Stimulated activated CD8-positive, alpha-beta memory T cell treated with anti-CD3 and anti-CD28 coated beads, Interleukin-15, amount 100 ng/mL, for 1 hour (primary cell): ENCODE measurements around the gene VAT1.
A peak's percentile ranks its signal among the peaks of the same experiment; 100 is the strongest.
"Not testable (repeated sequence)": the region's sequence is repeated elsewhere in the genome, so short reads cannot be mapped to it uniquely, and the experiment has no call there.

Experiments
- DNase-seq: peaks from one replicate; pipeline ENCODE4 v3.0.0-alpha.2; 2020; ENCODE audit warnings: low read depth

Gene VAT1

DNA sequence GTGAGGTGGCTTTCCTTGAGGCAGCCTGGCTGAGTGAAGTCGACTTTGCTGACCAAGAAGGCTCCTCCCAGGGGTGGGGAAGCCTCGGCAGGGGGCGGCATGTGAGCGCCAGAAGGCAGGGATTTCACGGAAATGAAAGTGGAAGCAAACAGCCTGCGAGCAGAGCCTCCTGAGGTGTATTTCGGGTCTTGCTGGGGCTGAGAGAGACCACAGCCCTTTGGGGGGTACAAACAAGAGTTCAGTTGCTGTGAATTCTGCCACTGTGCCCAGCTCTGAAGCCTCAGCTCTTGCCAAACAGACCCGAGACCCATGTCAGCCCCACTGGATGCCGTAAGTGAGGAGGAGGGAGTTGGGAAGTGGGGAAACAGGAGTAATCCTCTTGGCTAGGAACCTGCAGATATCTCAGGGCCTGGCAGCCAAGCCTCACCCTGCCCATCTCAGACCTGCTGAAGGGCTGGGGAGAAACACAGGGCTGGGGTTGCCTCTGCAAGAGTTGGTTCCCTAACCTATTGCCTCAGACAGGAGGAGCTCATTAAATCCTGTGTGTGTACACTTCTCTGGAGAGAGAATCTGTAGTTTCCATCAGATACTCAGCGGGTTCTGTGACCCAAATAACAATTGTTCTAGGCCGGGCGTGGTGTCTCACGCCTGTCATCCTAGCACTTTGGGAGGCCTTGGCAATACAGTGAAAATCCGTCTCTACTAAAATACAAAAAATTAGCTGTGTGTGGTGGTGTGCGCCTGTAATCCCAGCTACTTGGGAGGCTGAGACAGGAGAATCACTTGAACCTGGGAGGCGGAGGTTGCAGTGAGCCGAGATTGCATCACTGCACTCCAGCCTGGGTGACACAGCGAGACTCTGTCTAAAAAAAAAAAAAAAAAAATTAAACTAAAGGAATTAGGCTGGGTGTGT lies 15.3 kb downstream of the VAT1 start, which contains the start of gene IFI35:
Gene IFI35 (plus strand): TSS at position 146 of the 913 bp plus-strand sequence. CDS start 164 bp downstream, at position 310.
- peak; percentile 76 for DNase-seq

DNA sequence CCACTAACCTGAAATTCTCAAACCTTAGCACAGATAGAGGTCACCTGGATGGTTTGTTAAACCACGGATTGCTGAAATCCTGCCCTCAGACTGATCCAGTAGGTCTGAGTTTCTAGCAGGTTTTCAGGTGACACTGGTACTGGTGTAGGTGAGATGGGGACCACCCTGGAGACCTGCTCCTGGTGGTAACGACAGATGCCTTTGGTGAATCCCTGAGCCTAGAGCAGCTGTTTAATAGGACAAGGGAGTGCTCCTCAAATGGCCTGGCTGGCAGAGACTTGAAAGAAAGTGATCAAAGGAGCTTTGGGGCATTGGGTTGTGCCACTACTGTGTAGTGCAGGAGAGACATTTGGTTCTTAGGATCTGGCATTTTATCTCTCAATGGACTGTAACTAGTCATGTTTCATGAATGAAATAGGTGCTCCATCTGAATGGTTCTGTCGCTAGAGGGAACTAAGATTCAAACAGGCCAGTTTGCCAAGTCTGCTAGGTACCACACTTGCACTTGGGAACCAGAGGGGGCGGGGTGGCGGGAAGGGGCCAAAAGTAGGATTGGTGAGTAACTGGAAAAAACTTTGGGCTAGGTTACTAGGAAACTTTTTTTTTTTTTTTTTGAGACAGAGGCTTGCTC lies 18.5 kb downstream of the VAT1 start:
- DNase-seq = no peak

DNA sequence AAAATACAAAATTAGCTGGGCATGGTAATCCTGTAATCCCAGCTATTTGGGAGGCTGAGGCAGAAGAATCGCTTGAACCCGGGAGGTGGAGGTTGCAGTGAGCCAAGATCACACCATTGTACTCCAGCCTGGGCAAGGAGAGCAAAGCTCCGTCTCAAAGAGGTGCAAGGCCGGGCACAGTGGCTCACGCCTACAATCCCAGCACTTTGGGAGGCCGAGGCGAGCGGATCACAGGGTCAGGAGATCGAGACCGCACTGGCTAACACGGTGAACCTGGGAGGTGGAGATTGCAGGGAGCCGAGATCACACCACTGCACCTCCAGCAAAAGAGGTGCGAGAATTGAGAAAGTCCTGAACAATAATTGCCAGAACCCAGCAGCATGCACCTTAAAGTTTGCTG lies 21.3 kb downstream of the VAT1 start:
- not testable (repeated sequence) for DNase-seq

DNA sequence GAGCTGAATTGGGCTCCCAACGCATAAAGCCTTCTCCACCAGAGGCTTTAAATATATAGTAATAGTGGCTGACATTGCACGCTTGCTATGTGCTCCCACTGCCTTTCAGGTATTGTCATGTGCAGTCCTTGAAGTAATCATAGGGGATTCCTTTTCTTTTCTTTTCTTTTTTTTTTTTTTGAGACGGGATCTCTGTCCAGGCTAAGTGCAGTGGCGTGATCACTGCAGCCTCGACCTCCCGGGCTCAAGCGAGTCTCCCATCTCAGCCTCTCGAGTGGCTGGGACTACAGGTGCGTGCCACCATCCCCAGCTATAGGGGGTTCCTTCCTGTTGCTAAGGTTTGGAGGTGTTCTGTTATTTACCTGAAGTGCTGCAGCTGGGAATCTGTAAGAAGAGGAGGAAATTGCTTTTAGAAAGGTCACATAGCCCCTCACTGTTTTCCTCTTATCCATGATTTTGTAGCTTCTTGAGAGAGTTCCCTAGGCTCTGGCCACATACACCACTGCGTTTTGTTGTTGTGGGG lies 23.1 kb downstream of the VAT1 start:
- DNase-seq = no peak

DNA sequence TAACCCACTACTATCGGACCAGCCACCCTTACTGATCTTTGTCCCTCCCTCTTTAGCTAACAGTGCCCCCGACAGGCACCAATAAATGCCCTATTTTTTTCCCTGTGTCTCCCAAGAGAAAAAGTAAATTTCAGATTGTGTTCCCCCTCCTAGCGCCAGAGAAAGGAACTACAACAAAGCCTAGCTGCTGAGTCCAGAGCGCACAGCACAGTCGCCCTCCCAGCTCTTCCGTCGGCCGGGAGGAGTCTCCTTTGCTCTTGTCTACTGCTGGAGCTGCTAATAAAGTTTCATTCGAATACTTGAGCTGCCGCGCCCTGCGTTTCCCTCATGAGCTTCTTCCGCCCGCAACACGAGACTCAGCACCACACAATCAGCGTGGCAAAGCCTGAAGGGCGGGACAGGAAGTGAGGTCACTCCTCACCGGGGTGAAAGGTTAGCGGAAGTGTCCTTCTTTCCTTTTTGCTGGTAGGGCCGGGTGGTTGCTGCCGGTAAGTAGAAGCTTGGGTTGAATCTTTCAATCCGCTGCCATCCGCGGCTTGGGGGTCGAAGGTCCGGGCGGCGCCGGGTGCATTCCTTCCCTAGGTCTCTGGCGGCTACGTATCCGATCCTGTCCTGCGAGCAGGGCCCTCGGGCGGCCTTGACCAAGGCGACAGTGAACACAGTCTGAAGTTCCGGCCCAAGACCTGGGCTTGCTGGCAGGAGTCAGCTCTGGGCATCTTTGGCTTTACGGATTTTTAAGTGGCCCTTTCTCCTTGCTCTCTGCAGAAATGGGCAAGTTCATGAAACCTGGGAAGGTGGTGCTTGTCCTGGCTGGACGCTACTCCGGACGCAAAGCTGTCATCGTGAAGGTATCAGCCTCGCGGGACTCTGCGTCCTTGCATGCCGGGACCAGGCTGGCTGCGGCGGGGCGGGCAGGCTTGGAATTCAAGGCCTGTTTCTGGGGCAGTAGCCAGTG lies 23.9 kb downstream of the VAT1 start, which contains the start of gene RPL27:
Gene RPL27 (plus strand): TSS at position 436 of the 955 bp plus-strand sequence. CDS start 332 bp downstream, at position 768.
- peak; percentile 98 for DNase-seq

DNA sequence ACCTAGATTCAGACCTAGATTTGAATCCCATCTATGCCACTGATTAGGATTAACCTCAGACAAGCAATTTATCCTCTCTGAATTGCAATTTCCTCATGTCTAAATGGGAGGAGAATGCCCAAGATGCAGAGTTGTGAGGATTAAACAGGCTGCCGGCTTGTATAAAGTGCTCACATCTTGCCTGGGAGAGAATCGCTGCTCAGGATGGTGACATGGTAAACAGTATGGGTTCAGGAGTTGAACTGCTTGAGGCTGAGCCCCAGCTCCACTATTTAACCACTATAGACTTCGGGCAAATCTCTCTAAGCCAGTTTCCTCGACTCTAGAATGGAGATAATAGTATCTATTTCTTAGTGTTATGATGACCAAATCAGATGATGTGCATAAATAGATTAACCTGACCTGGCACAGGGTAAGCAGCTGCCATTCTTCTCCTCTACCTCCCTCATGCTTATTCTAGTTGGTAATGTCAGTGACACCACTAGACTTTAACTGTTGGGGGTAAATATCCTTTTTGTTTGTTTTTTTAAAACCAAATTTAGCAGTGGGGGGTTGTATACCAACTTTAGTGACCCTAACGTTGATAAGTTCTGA lies 24.7 kb downstream of the VAT1 start:
- no peak for DNase-seq

DNA sequence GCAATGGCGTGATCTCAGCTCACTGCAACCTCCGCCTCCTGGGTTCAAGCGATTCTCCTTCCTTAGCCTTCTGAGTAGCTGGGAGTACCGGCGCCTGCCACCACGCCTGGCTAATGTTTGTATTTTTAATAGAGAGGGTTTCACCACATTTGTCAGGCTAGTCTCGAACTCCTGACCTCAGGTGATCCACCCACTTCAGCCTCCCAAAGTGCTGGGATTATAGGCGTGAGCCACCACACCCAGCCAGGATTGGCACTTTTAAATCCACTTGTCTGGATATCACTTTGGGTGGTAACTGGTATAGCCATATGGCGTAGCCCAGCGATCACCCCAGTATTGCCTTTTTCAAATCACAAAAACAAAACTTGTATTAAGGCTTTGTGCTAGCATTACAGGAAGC lies 28.3 kb downstream of the VAT1 start:
- DNase-seq = not testable (repeated sequence)

DNA sequence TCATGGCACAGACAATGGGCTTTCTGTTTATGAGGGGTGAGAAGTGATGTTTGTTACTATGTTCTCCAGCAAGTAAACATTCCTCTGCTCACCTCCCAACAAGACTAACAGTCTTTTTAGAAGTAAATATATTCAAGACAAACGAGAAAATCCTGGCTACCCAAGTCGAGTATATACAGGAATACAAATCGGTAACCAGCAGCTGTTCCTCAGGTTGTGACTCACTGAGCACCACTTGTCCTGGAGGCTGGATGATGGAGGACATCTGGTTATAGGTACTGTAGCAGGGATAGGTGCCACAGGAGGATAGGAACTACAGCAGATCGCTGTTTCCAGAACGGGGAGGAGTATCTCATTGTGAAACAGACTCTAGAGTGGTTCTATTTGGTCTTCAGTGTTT lies 29.3 kb downstream of the VAT1 start:
- no peak for DNase-seq

DNA sequence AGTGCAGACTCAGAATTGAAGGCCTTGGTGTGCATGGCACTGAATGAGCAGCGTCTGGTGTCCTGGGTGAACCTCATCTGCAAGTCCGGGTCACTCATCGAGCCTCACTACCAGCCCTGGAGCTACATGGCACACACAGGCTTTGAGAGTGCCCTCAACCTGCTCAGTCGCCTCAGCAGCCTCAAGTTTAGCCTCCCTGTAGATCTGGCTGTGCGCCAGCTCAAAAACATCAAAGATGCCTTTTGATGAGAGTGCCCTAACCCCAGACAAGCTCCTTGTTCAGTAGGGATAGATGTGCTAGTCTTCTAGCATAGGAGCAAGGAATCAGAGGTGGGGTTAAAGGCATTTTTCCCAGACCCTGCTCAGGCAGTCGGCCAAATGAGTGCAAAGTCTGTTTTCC lies 30.7 kb downstream of the VAT1 start:
- DNase-seq = no peak

DNA sequence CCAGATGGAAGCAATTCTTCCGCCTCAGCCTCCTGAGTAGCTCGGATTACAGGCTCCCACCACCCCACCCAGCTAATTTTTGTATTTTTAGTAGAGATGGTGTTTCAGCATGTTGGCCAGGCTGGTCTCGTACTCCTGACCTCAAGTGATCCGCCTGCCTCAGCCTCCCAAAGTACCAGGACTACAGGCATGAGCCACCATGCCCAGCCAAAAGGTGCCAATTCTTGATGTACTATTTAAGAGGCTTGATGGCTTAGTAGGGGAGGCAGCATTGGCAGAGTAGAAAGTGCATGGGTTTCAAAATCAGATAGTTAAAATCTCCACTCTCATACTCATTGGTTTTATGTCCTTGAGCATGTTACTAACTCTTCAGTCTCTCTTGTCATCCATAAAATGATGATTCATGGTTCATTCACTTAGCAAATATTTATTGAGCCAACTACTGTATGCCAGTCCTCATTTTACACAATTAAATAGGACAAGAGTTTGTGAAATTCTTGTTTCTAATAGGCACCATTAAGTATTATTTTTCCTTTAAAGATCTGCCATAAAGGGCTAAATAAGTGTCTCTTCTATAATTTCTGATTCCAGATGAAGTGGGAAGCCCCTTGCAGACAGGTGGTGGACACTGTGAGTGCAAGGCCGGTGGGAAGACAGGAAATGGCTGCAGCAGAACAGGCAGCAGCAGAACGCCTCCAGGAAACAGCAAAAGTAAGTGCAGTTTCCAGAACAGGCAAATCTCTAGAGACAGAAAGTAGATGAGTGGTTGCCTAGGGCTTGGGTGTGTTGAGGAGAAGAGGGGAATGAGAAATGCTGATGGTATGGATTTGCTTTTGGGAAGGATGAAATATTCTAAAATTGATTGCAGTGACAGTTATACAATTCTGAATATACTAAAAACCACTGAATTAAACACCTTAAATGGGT lies 32.2 kb downstream of the VAT1 start:
- DNase-seq = no peak

DNA sequence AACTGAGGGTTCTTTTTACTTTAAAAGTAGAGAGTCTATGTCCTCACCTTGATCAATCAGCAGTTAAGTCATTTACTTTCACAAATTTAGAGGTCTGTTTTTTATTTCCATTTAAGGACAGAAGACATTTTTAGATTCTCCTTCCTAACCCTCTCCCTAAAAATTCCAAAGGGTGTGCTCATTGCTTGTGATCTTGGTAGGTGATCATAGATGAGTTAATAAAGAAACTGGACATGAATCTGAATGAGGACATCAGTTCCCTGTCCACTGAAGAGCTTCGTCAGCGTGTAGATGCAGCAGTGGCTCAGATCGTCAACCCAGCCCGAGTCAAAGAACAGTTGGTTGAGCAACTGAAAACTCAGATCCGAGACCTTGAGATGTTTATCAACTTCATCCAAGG lies 33.0 kb downstream of the VAT1 start:
- DNase-seq = no peak

DNA sequence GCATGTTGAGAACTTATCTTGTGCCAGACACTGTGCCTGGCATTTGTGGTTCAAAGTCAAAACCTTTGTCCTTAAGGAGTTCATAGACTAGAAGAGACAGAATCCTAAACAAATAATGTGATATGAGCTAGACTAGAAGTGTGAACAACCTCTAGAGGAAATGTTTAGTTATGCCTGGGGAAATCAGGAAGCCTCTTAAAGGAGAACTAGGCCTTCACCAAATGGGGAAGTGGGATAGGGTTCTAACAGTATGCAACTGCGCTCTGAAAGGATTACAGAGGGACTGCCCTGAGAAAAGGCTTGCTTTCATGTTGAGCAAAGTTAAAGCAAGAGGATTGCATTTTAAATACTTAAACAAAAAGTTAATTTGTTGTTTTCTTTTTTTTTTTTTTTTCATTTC lies 37.0 kb downstream of the VAT1 start:
- no peak for DNase-seq

DNA sequence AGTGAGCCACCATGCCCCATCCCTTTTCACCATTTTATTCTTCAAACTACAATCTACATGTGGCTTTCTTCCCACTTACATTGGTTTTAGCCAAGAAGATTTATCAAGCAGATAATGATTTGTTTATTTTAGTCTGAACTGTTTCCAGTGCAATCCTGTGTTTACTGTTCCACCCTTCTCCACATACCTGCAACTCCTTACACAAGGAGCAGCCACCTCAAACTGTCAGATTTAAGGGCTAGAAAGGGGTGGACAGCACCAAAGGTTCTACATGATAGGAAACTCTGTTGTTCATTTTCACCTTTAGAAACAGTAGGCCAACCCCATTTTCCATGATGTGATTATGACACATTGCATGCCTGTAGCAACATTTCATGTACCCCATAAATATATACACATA lies 39.9 kb downstream of the VAT1 start:
- DNase-seq = no peak

DNA sequence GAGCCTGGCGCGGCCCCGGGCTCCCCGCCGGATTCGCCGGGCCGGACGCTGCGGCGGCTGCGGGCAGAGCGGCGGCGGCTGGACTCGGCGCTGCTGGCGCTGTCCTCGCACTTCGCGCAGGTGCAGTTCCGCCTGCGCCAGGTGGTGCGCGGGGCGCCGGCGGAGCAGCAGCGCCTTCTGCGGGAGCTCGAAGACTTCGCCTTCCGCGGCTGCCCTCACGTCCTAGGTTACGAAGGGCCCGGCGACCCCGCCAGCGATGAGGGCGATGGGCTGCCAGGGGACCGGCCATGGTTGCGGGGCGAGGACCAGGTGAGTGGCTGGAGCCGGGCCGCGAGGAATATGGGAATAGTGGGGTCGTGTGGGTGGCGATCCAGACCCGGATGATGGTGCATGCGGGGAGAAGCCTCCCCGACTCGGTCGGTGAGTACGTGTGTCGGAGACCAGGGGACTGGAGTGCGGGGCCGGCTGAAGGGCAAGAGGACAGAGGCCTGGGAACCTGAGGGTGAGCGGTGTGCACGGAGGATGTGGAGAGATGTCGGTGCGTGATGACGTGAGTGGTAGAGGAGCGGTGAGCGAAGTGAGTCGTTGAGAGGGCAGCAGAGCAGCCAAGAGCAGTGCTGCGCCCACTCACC lies 41.3 kb downstream of the VAT1 start:
- DNase-seq = no peak

DNA sequence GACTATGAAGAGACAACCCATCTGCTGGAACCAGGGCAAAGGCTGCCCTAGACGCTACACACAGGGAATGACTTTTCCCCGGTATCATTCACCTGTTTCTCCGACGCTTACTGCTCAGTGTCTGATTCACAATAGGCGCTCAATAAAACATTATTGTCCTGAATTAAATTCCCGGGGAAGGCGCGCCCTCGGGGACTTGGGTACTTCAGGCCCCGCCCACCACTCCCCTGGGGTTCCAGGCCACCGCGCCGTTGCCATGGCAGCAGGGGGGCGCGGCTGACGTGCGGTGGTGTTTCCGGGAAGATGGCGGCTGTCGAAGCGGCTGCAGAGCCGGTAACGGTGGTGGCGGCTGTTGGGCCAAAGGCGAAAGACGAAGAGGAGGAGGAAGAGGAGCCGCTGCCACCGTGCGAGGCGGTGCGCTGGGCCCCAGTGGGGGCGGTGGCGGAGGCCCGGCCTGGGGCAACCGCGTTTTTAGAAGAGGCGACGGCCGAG lies 41.9 kb downstream of the VAT1 start, which contains the start of gene RUNDC1:
Gene RUNDC1 (plus strand): TSS at position 292 of the 492 bp plus-strand sequence. CDS start 12 bp downstream, at position 304.
- DNase-seq = peak; percentile 84

DNA sequence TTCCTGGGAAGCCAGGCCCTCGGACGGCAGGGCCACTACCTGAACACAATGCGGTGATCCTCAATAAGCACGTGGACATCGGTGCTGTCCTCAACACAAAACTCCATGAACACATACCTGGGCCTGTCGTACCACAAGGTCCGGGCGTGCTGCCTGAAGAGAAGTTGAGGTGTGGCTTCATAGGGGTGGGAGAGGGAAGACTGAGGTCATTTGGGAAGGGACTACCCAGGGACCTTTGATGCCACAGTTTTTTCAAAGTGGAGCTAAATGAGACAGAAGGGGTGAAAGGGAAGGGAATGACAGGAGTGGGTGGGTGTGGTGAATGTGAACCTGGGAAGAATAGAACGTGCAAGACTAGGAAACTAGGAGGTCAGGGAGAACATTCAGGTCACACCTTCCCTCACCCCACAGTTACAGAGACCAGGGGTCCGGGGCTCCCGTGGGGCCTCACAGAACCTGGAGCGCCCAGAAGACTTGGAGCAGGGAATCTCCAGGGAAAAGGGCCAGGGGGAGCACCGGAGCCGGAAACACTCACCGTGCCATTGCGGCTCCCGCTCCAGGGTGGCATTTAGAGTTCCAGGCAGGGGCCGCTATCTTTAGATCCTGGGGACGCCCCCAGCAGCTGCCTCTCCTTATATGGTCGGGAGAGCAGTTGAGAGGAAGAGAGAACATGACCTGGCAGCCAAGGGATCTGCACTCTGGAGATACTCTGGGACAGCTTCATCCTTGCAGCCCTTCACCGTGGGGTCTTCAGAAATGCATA lies 42.5 kb downstream of the VAT1 start, which contains the start of gene PTGES3L:
Gene PTGES3L (minus strand): TSS at position 570 of the 763 bp plus-strand sequence. CDS start 27 bp downstream, at position 543.
- no peak for DNase-seq

DNA sequence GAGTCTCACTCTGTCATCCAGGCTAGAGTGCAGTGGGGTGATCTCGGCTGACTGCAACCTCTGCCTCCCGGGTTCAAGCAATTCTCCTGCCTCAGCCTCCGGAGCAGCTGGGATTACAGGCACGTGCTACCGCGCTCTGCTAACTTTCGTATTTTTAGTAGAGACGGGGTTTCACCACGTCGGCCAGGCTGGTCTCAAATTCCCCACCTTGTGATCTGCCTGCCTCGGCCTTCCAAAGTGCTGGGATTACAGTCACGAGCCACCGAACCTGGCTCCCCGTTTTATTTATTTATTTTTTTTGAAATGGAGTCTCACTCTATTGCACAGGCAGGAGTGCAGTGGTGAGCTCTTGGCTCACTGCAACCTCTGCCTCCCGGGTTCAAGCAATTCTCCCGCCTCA lies 46.5 kb downstream of the VAT1 start:
- not testable (repeated sequence) for DNase-seq

DNA sequence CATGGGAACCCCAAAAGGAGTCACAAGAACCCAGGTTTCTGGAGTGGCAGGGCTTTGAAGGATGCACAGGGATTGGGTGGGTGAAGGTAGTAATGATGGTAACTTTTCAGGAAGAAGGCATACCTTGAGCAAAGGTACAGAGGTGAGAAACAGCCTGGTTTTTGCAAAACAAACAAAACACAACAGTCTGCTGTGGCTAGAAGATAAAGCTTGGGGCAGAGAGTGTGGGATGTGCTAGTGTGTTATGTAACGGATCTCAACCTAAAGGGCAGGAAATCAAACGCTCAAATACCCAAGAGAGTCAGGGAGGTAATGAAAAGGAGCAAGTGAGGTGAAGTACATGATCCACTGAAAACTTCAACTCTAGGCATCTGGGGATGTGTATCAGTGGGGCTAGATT lies 46.9 kb downstream of the VAT1 start:
- no peak for DNase-seq
